ENCODE measurements around the gene H2AZ2.
"Not testable (repeated sequence)": the region's sequence is repeated elsewhere in the genome, so short reads cannot be mapped to it uniquely, and the experiment has no call there.

The H2AZ2 gene

DNA sequence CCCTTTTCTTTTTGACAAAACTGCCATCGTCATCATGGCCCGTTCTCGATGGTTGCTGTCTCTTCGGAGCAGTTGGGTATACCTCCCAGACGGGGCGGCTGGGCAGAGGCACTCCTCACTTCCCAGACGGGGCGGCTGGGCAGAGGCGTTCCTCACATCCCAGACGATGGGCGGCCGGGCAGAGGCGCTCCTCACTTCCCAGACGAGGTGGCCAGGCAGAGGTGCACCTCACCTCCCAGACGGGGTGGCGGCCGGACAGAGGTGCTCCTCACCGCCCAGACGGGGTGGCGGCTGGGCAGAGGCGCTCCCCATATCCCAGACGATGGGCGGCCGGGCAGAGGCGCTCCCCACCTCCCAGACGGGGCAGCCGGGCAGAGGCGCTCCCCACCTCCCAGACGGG, 22.9 kb upstream of the H2AZ2 start:
- not testable (repeated sequence) for DNase-seq (ENCODE audit: low read depth)

DNA sequence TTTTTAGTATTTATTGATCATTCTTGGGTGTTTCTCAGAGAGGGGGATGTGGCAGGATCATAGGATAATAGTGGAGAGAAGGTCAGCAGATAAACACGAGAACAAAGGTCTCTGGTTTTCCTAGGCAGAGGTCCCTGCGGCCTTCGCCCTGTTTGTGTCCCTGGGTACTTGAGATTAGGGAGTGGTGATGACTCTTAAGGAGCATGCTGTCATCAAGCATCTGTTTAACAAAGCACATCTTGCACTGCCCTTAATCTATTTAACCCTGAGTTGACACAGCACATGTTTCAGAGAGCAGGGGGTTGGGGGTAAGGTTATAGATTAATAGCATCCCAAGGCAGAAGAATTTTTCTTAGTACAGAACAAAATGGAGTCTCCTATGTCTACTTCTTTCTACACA, 22.4 kb upstream of the H2AZ2 start:
- DNase-seq (ENCODE audit: low read depth): not testable (repeated sequence)

DNA sequence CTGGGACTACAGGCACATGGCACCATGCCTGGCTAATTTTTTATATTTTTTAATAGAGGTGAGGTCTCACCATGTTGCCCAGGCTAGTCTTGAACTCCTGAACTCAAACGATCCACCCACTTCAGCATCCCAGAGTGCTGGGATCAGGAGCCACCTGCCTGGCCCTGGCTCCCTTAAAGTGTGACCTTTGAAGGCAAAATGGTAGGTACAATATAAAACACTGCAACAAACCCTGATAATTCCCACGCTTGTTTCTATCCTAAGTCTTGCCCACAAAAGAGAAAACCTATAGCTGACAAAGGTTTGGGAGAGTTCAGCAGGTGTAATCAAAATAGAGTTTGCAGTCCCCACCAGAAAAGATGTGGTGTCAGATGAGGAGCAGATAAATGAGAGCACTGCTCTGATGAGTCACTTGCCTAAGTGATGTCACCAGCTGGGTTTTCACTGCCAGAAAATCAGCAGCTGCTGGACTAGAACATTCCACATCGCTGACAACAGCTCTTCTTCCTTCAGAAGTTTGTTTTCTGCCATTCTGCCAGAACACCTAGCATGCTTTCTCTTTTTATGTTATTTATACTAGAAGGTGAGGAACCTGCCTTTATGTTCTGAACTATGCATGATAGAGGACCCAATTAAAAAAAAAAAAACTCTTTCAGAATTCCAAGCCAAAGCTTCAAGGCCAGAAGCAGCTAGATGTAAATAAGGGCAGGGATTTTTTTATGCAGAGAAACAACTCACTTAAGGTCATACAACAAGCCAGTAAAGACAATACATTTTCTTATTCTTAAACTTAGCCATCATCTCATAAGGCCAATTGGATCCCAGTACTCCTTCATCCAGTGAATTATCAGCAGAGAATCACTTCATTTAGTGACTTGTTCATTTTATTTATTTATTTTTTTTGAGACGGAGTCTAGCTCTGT, 19.4 kb upstream of the H2AZ2 start:
- no peak for DNase-seq (ENCODE audit: low read depth)

DNA sequence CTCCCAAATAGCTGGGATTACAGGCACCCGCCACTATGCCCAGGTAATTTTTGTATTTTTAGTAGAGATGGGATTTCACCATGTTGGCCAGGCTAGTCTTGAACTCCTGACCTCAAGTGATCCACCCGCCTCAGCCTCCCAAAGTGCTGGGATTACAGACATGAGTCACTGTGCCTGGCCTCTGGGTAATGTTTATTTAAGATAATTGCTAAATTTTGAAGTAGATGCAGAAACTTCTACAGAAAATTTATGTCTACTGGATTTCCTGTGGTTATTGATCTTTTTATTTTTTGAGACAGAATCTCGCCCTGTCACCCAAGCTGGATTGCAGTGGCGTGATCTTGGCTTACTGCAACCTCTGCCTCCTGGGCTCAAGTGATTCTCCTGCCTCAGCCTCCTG, 14.1 kb upstream of the H2AZ2 start:
- DNase-seq (ENCODE audit: low read depth): not testable (repeated sequence)

DNA sequence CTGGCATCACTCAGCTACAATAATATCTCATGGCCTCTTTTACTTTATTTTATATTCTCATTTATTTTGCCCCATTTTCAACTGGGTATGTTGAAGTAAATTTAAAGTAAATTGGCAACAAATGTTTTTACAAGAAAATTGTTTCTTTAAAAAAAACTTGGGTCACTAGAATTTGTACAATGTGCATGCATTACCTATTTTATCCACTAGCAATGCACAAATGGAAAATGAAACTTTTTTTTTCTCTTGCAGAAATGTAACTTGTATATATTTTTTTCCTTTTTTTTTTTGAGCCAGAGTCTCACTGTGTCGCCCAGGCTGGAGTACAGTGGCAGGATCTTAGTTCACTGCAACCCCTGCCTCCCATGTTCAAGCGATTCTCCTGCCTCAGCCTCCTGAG, 10.3 kb upstream of the H2AZ2 start:
- no peak for DNase-seq (ENCODE audit: low read depth)

DNA sequence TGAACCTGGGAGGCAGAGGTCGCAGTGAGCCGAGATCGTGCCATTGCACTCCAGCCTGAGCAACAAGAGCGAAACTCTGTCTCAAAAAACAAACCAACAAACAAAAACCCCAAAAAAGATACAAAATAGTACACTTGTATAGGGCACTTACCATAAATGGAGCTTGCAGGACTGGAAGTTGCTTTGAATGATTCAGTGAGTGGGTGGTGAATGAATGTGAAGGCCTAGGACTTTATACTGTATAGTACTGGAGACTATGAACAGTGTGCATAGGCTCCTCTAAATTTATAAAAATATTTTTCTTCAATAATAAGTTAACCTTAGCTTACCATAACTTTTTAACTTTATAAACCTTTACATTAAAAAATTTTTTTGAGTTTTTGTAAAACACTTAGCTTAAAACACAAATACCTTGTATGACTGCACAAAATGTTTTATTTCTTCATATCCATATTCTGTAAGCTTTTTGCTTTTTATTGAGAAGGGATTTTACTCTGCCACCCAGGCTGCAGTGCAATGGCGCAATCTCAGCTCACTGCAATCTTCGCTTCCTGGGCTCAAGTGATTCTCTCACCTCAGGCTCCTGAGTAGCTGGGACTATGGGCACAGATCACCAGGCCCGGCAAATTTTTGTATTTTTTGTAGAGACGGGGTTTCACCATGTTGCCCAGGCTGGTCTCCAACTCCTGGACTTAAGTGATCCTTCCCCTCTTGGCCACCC, 6.9 kb upstream of the H2AZ2 start:
- no peak for DNase-seq (ENCODE audit: low read depth)

DNA sequence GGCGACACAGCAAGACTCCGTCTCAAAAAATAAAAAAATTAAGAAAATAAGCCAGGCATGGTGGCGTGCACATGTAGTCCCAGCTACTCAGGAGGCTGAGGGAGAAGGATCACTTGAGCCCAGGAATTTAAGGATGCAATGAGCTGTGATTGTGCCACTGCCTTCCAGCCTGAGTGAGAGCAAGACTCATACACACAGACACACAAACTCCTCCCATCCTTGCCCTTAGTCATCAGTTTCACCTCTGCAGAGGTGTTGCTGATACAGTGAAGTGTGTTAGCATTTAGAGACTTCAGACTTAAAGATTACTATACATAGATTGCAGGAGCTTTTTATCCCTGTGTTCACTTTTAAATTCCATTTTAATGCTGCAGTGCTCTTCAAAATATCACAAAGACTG, 5.5 kb upstream of the H2AZ2 start:
- DNase-seq (ENCODE audit: low read depth): no peak

DNA sequence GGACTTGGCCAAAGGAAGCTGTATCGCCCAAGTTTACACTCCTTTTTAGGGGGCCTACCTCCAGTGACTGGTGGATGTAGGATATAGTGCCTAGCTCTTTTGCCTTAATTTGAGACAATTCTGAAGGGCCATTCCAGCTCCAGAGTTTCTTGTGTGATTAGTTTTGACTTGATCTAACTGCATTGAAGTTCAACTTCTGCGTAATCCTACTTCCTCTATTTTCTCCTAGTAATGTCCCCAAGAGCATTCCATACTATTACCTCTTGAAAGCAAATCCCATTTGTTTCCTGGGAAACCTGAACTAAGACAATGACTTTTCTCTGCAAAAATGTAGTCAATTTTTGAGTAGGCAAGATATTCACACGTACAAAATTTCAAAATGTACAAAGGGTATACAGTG, 4.7 kb upstream of the H2AZ2 start:
- no peak for DNase-seq (ENCODE audit: low read depth)

DNA sequence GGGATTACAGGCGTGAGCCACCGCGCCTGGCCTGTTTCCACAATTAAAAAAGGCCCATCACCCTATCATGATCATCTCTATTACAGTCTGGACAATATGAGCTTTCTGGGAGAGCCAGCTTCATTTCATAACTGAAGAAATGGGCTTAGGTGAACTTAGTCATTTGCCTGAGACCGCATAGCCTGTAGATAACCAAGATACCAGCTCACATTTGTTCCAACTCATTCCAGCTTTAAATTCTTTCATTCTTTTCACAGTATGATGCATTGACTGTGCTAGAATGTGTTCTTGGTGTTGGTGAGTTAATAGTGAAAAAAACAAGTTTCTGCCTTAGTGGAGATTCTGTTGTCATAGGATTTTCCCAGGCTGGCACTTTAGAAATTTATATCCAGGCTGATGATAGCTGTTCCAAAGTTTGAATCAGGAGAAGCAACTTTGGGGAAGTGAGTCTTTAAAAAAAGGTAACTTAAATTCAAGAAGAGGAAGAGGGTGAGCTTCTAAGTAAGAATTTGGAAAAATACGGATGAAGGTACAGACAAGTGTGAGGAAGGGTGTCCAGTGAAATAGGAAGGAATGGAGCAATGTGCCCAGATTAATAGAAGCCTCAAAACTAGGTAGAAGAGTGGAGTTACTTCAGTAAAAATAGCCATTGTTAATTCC, 2.1 kb upstream of the H2AZ2 start:
- no peak for DNase-seq (ENCODE audit: low read depth)

DNA sequence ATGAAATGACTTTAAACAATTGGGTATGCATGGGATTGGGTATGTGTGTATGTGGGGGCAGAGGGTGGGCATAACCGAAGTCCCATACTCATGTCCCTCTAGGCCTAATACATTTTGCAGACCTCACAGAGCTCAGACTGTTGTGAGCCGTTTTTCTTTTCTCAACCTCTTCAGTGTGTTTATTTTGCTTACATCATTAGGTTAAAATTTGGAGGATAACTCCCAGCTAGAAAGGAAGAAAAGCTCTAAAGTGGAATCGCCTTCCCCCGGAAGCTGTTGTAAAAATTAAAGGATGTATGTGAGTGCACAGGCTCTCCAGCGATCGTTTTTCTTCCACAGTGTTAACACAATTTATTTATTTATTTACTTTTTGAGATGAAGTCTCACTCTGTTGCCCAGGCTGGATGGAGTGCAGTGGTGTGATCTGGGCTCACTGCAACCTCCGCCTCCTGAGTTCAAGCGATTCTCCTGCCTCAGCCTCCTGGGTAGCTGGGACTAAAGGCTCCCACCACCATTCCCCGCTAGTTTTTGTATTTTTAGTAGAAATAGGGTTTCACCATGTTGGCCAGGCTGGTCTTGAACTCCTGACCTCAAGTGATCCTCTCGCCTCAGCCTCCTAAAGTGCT, 1.5 kb upstream of the H2AZ2 start:
- DNase-seq (ENCODE audit: low read depth): no peak

DNA sequence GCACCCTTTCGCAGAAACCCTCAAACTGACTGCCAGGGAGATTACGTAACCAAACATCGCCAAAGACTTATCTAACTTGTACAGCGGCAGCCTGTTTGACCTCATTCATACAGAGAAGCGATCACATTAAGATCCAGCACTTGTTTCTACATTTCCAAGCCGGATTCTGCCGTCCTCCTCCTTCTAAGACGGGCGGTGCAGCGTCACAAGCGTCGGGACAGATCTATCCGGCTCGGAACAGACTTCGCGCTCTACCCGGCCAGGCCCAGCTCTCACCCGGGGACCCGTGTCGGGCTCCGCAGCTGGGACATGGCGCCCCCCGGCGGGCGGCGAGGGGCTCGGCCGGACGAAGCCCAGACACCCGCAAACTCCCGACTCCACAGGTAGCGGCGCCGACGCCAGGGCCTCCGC, 373 bp downstream of the H2AZ2 start:
- DNase-seq (ENCODE audit: low read depth): peak; percentile 68

DNA sequence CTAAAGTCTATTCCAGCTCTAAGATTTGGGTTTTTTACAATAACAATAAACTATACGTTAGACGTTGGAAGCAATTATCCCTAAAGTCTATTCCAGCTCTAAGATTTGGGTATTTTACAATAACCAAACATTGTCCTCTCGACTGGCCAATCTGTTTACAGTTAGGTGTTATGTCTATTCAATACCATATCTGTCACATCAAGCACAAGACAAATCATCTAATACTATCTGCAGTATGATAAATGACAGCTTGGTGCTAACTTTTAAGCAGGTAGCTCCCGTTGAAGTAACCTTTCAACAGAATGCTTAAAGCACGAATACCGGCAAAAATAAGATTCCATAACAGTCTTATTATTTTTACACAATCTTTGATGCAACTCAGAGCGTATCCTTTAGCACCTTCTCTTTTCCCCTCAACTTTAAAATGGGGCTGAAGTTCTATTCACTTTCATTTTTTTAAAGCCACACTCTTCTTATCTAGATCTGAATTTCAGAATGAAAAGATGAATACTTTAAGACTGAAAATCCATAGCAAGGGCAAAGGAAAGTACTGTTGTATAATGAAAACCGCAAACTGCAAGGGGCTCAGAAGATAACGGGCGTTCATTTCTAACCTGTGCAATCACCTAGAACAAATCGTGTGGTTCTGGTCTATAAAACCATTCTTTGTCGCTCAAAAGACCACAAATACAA, 925 bp downstream of the H2AZ2 start:
- DNase-seq (ENCODE audit: low read depth): peak; percentile 3

DNA sequence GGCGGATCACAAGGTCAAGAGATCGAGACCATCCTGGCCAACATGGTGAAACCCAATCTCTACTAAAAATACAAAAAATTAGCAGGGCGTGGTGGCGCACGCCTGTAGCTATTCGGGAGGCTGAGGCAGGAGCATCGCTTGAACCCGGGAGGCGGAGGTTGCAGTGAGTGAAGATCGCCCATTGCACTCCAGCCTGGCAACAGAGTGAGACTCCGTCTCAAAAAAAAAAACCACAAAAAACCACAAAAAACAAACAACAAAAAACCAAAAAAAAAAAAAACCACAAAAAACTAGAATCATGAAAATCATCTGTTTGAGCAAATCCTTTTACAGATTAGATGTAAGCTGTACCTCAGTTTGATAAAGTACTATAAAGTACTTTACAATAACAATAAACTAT, 1.5 kb downstream of the H2AZ2 start:
- DNase-seq (ENCODE audit: low read depth): not testable (repeated sequence)

DNA sequence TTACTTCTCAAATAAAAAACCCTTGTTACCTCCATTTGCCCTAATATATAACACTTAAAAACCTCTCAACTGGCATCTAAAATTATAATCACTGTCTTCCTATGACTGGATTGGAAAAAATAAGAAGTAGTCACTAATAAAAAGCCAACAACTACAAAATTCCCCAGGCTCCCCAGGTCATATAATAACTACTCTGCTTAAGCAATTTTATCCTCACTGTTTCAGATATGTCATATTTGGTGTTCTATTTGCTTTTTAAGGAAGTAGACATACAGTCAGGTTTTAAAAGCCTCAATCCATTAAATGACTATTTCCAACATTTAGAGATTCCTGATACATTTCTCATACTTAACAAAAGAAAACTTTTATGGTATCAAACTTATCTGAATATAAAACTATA, 2.4 kb downstream of the H2AZ2 start:
- no peak for DNase-seq (ENCODE audit: low read depth)

DNA sequence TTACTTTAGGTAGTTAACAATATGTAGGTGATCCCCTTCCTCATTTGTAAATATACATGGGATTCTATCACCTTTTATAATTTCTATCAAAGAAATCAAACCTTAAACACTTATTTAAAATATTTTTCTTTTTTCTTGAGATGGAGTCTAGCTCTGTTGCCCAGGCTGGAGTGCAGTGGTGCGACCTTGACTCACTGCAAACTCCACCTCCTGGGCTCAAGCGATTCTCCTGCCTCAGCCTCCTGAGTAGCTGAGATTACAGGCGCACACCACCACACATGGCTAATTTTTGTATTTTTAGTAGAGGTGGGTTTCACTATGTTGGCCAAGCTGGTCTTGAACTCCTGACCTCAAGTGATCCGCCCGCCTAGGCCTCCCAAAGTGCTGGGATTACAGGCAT, 4.4 kb downstream of the H2AZ2 start:
- DNase-seq (ENCODE audit: low read depth): not testable (repeated sequence)

DNA sequence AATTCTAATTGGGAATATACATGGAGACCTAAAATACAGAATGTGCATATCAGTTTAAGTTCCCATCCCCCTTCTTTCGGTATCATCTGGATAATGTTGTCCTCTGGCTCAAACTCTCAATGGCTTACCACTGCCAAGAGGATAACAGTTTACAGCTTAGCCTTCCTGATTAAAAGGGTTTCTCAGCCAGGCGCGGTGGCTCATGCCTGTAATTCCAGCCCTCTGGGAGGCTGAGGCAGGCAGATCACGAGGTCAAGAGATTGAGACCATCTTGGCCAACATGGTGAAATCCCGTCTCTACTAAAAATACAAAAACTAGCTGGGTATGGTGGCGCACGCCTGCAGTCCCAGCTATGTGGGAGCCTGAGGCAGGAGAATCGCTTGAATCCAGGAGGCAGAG, 5.2 kb downstream of the H2AZ2 start:
- DNase-seq (ENCODE audit: low read depth): not testable (repeated sequence)

DNA sequence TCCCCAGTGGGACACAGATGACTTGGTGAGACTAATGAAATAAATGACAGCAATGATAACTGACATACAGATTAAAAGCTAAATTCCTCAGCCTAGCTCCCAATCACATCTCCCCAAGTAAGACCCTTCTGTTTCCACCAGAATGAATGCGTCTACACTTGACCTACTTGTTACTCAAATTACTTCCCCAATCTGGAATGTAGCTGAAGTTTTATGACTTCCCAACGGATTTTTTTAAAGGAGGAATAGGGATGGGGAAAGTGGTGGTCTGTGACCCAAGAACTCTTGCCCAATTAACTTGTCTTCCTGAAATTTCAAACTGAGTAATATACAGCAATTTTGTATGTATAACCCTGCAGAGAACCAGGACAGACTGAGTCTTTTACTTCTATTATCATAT, 9.1 kb downstream of the H2AZ2 start:
- no peak for DNase-seq (ENCODE audit: low read depth)

DNA sequence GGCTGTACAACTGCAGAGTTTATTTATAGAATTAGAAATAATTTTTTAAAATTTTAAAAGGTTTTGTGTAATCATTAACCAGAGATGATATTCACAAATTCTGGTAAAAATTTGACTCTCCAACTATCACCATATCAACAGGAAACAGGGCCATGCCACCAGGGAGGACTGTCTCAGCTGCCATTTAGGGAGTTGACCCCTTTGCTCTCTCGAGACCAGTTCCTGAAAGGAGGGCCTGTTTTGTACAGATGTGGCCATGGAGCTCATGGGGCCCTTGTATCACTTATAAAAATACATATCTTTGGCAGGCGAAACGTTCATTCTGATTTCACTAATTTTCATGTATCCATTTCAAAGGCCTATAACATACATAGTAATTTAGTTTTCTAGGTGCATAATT, 20.3 kb downstream of the H2AZ2 start:
- DNase-seq (ENCODE audit: low read depth): no peak

DNA sequence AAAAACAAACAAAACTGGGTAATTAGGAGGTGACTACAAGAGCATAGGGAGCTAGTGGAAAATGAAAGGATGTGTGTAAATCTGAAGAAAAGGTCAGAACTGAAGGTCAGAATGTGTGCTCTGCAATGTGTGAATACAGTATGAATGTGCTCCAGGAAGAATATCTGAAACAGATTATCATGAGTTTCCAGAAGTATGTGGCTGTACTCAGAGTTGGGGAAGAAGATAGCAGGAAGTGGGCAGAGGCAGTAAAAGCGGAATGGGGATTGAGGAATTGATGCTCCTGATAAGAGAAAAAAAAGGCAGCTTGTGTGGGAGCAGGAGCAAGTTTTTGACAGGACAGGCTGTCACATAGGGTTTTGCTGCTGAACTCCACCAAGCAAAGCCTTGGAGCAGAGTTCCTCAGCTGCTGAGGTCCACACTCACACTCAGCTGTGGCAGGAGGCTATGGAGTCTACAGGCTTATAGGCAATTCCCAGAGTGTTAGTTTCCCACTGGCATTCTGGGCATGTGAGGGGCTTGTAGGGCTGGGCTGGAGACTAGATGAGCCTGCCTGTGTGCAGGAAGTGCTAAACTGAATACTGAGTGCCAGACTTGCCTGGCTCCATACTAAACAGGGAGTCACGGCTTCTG, 22.9 kb downstream of the H2AZ2 start:
- DNase-seq (ENCODE audit: low read depth): no peak

DNA sequence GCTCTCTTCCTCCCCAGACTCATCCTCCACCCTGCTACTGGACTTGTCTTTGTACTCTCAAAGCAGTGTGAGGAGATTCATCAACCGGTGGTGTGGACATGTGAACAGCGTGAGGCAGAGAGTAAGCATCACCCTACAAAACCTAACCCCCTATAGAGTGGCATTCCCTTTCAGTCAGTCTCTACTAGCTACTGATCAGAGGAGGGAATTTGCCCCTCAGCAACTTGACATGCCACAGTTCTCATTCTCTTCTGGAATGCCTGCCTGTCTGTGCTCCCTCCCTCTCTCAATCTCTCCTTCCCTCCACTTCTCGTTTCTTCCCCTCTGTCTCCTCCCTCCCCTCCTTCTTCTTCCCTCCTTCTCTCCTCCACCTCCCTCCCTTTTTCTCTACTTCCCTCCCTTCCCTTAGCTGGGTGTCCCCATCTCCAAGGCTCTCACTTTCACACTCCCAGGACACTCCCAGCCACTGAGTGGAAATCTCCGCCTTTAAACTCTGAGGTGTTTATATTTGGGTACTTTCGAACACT, 24.6 kb downstream of the H2AZ2 start:
- DNase-seq (ENCODE audit: low read depth): no peak

DNA sequence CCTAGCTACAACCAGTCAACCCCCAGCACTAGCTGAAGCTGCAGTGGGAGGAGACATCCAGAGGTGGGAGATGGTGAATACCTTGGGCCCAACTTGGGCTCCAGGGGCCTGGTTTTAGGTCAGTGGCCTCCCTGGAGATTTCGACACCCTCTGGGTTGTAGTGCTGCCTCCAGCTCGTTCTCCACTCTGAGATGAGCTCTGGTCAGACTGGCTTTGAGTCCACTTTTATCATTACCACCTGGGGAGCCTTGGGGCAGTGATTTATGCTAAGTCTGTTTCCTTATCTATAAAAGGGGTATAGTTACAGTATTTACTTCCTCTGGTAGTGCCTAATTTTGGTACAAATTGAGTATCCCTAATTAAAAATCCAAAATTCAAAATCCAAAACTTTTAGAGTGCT, 28.6 kb downstream of the H2AZ2 start:
- no peak for DNase-seq (ENCODE audit: low read depth)

Measured in stimulated activated CD8-positive, alpha-beta memory T cell treated with anti-CD3 and anti-CD28 coated beads, Interleukin-7, amount 100 ng/mL, for 24 hours (primary cell).